Measurements from ENCODE around the gene CFAP107.
"Not testable (repeated sequence)": the region's sequence is repeated elsewhere in the genome, so short reads cannot be mapped to it uniquely, and the experiment has no call there.

Gene CFAP107

GRCh38 chr1:12713651-12714050 is 32.3 kb upstream of the CFAP107 start:
- H3K9me3 ChIP-seq (ENCODE audit: control insufficient read depth in 2 of 2, low read length in 2 of 2); H3K27me3 ChIP-seq (ENCODE audit: control insufficient read depth in 1 of 2, insufficient read depth in 2 of 2, low read length in 2 of 2); H3K4me1 ChIP-seq (ENCODE audit: control insufficient read depth, insufficient read depth, low read length); H3K9ac ChIP-seq (ENCODE audit: low read length in 2 of 2); H3K27ac ChIP-seq (ENCODE audit: low read length); H3K4me3 ChIP-seq (ENCODE audit: low read length in 2 of 2); H3K36me3 ChIP-seq (ENCODE audit: control insufficient read depth in 2 of 2, insufficient read depth in 2 of 2, low read length in 2 of 2): not testable (repeated sequence)

DNA sequence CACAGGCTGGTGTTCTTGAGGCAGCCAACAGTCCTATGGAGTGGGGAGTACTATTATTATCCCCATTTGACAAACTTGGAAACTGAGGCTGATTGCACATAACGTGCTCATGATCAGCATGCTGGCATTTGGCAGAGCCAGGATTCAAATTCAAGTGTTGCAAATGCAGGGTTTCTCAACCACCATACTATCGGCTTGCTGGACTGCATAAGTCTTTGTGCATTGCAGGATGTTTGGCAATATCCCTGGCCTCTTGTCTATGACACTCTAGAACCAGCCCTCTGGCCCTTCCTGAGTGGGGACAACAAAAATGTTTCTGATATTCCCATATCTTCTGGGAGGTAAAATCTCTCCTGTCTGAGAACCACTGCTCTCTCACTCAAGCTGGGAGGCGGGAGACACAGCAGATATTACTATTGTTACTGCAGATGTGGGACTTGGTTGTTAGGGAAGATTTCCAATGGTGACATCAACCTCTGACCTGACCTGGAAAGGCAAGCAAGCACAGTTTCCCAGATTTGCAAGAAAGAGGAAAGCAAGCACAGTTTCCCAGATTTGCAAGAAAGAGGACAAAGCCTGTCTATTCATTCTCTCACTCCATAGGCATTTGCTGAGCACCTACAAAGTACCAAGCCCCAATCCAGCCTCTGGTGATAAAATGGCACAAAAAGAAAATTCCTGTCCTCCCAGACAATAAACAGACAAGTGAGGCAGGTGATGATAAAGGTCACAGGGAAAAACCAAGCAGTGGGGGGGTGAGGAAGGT is 31.1 kb upstream of the CFAP107 start:
- H3K36me3 ChIP-seq (ENCODE audit: control insufficient read depth in 2 of 2, insufficient read depth in 2 of 2, low read length in 2 of 2), result no peaks in the 10 kb centered on the region
- no peak overlapping the region for H3K4me3 ChIP-seq (ENCODE audit: low read length in 2 of 2)
- no peaks in the 10 kb centered on the region for H3K9me3 ChIP-seq (ENCODE audit: control insufficient read depth in 2 of 2, low read length in 2 of 2)
- H3K4me1 ChIP-seq (ENCODE audit: control insufficient read depth, insufficient read depth, low read length), result no peaks in the 10 kb centered on the region
- H3K27me3 ChIP-seq (ENCODE audit: control insufficient read depth in 1 of 2, insufficient read depth in 2 of 2, low read length in 2 of 2), result peaks cover 0 to 6% of the 10 kb centered on the region in 2 donors
- H3K9ac ChIP-seq (ENCODE audit: low read length in 2 of 2), result no peak overlapping the region
- no peak overlapping the region for H3K27ac ChIP-seq (ENCODE audit: low read length)

DNA sequence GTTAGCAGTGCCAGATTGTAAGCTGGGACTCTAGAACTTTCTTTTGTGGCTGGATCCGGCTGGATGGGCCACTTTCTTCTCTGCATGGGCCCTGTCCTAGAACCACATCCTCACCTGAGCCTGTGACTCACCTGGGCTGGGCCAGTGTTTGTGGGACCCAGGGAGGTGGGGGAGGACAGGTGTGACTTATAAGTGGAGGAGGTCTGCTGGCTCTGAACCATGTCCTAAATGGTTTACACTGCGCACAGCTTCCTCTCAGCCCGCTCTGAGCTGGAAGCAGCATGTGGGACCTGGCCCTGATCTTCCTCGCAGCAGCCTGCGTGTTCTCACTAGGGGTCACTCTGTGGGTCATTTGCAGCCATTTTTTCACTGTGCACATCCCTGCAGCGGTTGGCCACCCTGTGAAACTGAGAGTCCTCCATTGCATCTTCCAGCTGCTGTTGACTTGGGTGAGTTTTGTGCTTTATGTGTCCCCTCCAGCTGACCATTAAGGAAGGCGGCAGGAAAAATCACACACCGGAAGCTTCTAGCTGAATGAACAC is 30.0 kb upstream of the CFAP107 start, which contains the start of gene AADACL3:
TSS of gene AADACL3 (plus strand) at position 215 of the 542 bp plus-strand sequence. CDS start at position 282, 67 bp downstream.
- Histone ChIP-seq H3K36me3 (ENCODE audit: control insufficient read depth in 2 of 2, insufficient read depth in 2 of 2, low read length in 2 of 2) (no peaks in the 10 kb centered on the region), H3K4me3 (ENCODE audit: low read length in 2 of 2) (no peak within 1 kb of the TSS), H3K4me1 (ENCODE audit: control insufficient read depth, insufficient read depth, low read length) (no peaks in the 10 kb centered on the region), H3K9me3 (ENCODE audit: control insufficient read depth in 2 of 2, low read length in 2 of 2) (no peaks in the 10 kb centered on the region), H3K27ac (ENCODE audit: low read length) (no peak within 1 kb of the TSS), H3K9ac (ENCODE audit: low read length in 2 of 2) (no peak within 1 kb of the TSS), H3K27me3 (ENCODE audit: control insufficient read depth in 1 of 2, insufficient read depth in 2 of 2, low read length in 2 of 2) (peaks cover 0 to 6% of the 10 kb centered on the region in 2 donors)

GRCh38 chr1:12717301-12717838 is 28.6 kb upstream of the CFAP107 start:
- no peaks in the 10 kb centered on the region for H3K36me3 ChIP-seq (ENCODE audit: control insufficient read depth in 2 of 2, insufficient read depth in 2 of 2, low read length in 2 of 2)
- H3K9ac ChIP-seq (ENCODE audit: low read length in 2 of 2), result no peak overlapping the region
- no peak overlapping the region for H3K27ac ChIP-seq (ENCODE audit: low read length)
- H3K4me3 ChIP-seq (ENCODE audit: low read length in 2 of 2), result no peak overlapping the region
- peaks cover 0 to 8% of the 10 kb centered on the region in 2 donors for H3K27me3 ChIP-seq (ENCODE audit: control insufficient read depth in 1 of 2, insufficient read depth in 2 of 2, low read length in 2 of 2)
- H3K4me1 ChIP-seq (ENCODE audit: control insufficient read depth, insufficient read depth, low read length), result no peaks in the 10 kb centered on the region
- no peaks in the 10 kb centered on the region for H3K9me3 ChIP-seq (ENCODE audit: control insufficient read depth in 2 of 2, low read length in 2 of 2)

DNA sequence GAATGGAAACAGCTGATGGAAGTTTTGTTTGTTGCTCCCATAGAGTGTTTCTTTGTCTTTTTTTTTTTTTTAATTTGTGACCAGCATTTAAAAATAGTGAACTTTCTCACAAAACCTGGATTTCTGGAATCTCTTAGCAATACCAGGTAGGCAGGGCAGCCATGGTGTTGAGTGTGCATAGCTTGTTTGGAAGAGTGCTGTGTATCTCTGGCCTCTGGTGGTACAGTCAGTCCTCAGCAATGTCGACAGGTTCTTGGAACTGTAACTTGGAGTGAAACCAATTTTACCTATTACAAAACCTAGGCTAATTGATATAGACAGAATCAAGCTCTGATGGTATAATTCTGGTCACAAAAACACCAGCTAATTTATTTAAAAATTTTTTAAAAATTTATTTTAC is 23.4 kb upstream of the CFAP107 start:
- Histone ChIP-seq H3K9ac (ENCODE audit: low read length in 2 of 2) (no peak overlapping the region), H3K4me1 (ENCODE audit: control insufficient read depth, insufficient read depth, low read length) (no peaks in the 10 kb centered on the region), H3K27me3 (ENCODE audit: control insufficient read depth in 1 of 2, insufficient read depth in 2 of 2, low read length in 2 of 2) (peaks cover 0 to 5% of the 10 kb centered on the region in 2 donors), H3K36me3 (ENCODE audit: control insufficient read depth in 2 of 2, insufficient read depth in 2 of 2, low read length in 2 of 2) (no peaks in the 10 kb centered on the region), H3K4me3 (ENCODE audit: low read length in 2 of 2) (no peak overlapping the region), H3K27ac (ENCODE audit: low read length) (no peak overlapping the region), H3K9me3 (ENCODE audit: control insufficient read depth in 2 of 2, low read length in 2 of 2) (no peaks in the 10 kb centered on the region)

DNA sequence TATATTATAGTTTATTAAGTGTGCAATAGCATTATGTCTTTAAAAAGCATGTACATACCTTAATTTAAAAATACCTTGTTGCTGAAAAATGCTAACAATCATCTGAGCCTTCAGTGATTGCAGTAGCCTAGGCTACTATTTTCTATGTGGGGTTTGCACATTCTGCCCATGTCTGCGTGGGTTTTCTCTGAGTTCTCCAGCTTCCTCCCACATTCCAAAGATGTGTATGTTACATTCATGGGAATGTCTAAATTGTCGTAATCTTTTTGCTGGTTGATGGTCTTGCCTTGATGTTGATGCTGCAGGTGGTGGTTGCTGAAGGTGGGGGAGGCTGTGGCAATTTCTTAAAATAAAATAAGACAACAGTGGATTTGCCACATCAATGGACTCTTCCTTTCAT is 17.6 kb upstream of the CFAP107 start:
- Histone ChIP-seq H3K9me3 (ENCODE audit: control insufficient read depth in 2 of 2, low read length in 2 of 2) (peaks cover 2 to 8% of the 10 kb centered on the region in 2 donors), H3K4me1 (ENCODE audit: control insufficient read depth, insufficient read depth, low read length) (no peaks in the 10 kb centered on the region), H3K4me3 (ENCODE audit: low read length in 2 of 2) (no peak overlapping the region), H3K27ac (ENCODE audit: low read length) (no peak overlapping the region), H3K36me3 (ENCODE audit: control insufficient read depth in 2 of 2, insufficient read depth in 2 of 2, low read length in 2 of 2) (no peaks in the 10 kb centered on the region), H3K27me3 (ENCODE audit: control insufficient read depth in 1 of 2, insufficient read depth in 2 of 2, low read length in 2 of 2) (peaks cover 0 to 2% of the 10 kb centered on the region in 2 donors), H3K9ac (ENCODE audit: low read length in 2 of 2) (no peak overlapping the region)

DNA sequence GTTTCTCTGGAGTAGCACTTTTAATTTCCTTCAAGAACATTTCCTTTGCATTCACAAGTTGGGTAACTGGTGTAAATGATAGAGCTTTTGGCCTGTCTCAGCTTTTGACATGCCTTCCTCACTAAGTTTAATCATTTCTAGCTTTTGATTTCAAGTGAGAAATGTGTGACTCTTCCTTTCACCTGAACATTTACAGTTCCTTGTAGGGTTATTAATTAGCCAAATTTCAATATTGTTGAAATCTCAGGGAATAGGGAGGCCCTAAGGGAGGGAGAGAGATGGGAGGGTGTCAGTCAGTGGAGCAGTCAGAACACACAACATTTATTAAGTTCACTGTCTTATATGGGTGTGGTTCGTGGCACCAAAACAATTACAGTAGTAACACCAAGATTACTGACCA is 15.8 kb upstream of the CFAP107 start:
- H3K4me3 ChIP-seq (ENCODE audit: low read length in 2 of 2), result no peak overlapping the region

GRCh38 chr1:12731084-12731483 is 14.9 kb upstream of the CFAP107 start:
- H3K36me3 ChIP-seq (ENCODE audit: control insufficient read depth in 2 of 2, insufficient read depth in 2 of 2, low read length in 2 of 2); H3K27ac ChIP-seq (ENCODE audit: low read length); H3K27me3 ChIP-seq (ENCODE audit: control insufficient read depth in 1 of 2, insufficient read depth in 2 of 2, low read length in 2 of 2); H3K9me3 ChIP-seq (ENCODE audit: control insufficient read depth in 2 of 2, low read length in 2 of 2); H3K4me3 ChIP-seq (ENCODE audit: low read length in 2 of 2); H3K4me1 ChIP-seq (ENCODE audit: control insufficient read depth, insufficient read depth, low read length); H3K9ac ChIP-seq (ENCODE audit: low read length in 2 of 2): not testable (repeated sequence)

More for the DNA sequence above, 15.8 kb upstream of the CFAP107 start:
- Histone ChIP-seq H3K9ac (ENCODE audit: low read length in 2 of 2) (no peak overlapping the region), H3K27me3 (ENCODE audit: control insufficient read depth in 1 of 2, insufficient read depth in 2 of 2, low read length in 2 of 2) (peaks cover 0 to 2% of the 10 kb centered on the region in 2 donors), H3K9me3 (ENCODE audit: control insufficient read depth in 2 of 2, low read length in 2 of 2) (peaks cover 4 to 8% of the 10 kb centered on the region in 2 donors), H3K4me1 (ENCODE audit: control insufficient read depth, insufficient read depth, low read length) (no peaks in the 10 kb centered on the region), H3K36me3 (ENCODE audit: control insufficient read depth in 2 of 2, insufficient read depth in 2 of 2, low read length in 2 of 2) (no peaks in the 10 kb centered on the region), H3K27ac (ENCODE audit: low read length) (no peak overlapping the region)

GRCh38 chr1:12734651-12735050 is 11.3 kb upstream of the CFAP107 start:
- H3K9ac ChIP-seq (ENCODE audit: low read length in 2 of 2), result no peak overlapping the region
- no peaks in the 10 kb centered on the region for H3K36me3 ChIP-seq (ENCODE audit: control insufficient read depth in 2 of 2, insufficient read depth in 2 of 2, low read length in 2 of 2)
- no peak overlapping the region for H3K4me3 ChIP-seq (ENCODE audit: low read length in 2 of 2)
- H3K27ac ChIP-seq (ENCODE audit: low read length), result no peak overlapping the region
- H3K27me3 ChIP-seq (ENCODE audit: control insufficient read depth in 1 of 2, insufficient read depth in 2 of 2, low read length in 2 of 2), result no peaks in the 10 kb centered on the region
- peaks cover 4 to 7% of the 10 kb centered on the region in 2 donors for H3K9me3 ChIP-seq (ENCODE audit: control insufficient read depth in 2 of 2, low read length in 2 of 2)
- no peaks in the 10 kb centered on the region for H3K4me1 ChIP-seq (ENCODE audit: control insufficient read depth, insufficient read depth, low read length)

DNA sequence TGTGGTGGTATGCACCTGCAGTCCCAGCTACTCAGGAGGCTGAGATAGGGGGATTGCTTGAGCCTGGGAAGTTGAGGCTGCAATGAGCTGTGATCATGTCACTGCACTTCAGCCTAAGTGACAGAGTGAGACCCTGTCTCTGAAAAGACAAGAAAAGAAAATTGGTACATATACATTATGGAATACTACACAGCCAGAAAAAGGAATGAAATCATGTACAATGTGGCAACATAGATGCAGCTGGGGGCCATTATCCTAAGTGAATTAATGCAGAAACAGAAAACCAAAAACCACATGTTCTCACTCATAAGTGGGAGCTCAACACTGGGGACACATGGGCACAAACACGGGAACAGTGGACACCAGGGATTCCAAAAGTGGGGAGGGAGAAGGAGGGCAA is 7.1 kb upstream of the CFAP107 start:
- peaks cover 0 to 2% of the 10 kb centered on the region in 2 donors for H3K27me3 ChIP-seq (ENCODE audit: control insufficient read depth in 1 of 2, insufficient read depth in 2 of 2, low read length in 2 of 2)

DNA sequence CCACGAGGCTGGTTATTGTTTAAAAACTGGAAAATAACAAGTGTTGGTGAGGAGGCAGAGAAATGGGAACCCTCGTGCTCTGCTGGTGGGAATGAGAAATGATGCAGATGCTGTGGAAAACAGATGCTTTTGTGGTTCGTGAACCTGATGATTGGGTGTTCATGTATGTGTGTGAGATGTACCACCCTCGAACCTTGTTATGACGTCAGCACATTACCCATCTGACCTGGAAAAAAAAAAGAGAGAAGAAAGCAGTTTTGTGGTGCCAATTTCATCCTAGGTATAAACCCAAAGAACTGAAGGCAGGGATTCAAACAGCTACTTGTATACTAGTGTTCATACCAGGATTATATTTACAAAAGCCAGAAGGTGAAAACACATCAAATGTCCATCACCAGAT is 6.4 kb upstream of the CFAP107 start:
- H3K36me3 ChIP-seq (ENCODE audit: control insufficient read depth in 2 of 2, insufficient read depth in 2 of 2, low read length in 2 of 2), result no peaks in the 10 kb centered on the region
- peaks cover 0 to 2% of the 10 kb centered on the region in 2 donors for H3K27me3 ChIP-seq (ENCODE audit: control insufficient read depth in 1 of 2, insufficient read depth in 2 of 2, low read length in 2 of 2)
- H3K4me1 ChIP-seq (ENCODE audit: control insufficient read depth, insufficient read depth, low read length), result no peaks in the 10 kb centered on the region
- H3K9me3 ChIP-seq (ENCODE audit: control insufficient read depth in 2 of 2, low read length in 2 of 2), result peaks cover 0 to 2% of the 10 kb centered on the region in 2 donors
- no peak overlapping the region for H3K9ac ChIP-seq (ENCODE audit: low read length in 2 of 2)
- no peak overlapping the region for H3K4me3 ChIP-seq (ENCODE audit: low read length in 2 of 2)
- no peak overlapping the region for H3K27ac ChIP-seq (ENCODE audit: low read length)

More for the DNA sequence above, 7.1 kb upstream of the CFAP107 start:
- no peak overlapping the region for H3K27ac ChIP-seq (ENCODE audit: low read length)
- H3K36me3 ChIP-seq (ENCODE audit: control insufficient read depth in 2 of 2, insufficient read depth in 2 of 2, low read length in 2 of 2), result no peaks in the 10 kb centered on the region
- peaks cover 0 to 2% of the 10 kb centered on the region in 2 donors for H3K9me3 ChIP-seq (ENCODE audit: control insufficient read depth in 2 of 2, low read length in 2 of 2)
- H3K4me1 ChIP-seq (ENCODE audit: control insufficient read depth, insufficient read depth, low read length), result no peaks in the 10 kb centered on the region
- H3K4me3 ChIP-seq (ENCODE audit: low read length in 2 of 2), result no peak overlapping the region
- no peak overlapping the region for H3K9ac ChIP-seq (ENCODE audit: low read length in 2 of 2)
